GM23248 (cell line): ENCODE data around the gene TMEM108. TPM values are rescaled to one million over a fixed set of nuclear protein-coding genes. Genes with fewer than 3 reads are reported as not detected.

Experiments
- DNase-seq: peaks from one replicate; pipeline ENCODE4 v3.0.0-alpha.2; 2015
- H2AFZ ChIP-seq: fragments of 200-600 bp; sonication (generic); 2 replicates; pipeline ENCODE4 v1.6.1; 2016; ENCODE audit warnings: antibody characterized with exemption
- H3F3A ChIP-seq: fragments of 200-600 bp; sonication (generic); 2 replicates; pipeline ENCODE4 v1.6.1; 2016; ENCODE audit warnings: mild to moderate bottlenecking, antibody characterized with exemption, mixed run types; ENCODE audit not compliant: insufficient read depth
- H3K27ac ChIP-seq: fragments of 200-600 bp; sonication (generic); 2 replicates; pipeline ENCODE4 v1.5.1; 2016; ENCODE audit warnings: mild to moderate bottlenecking
- H3K27me3 ChIP-seq: fragments of 200-600 bp; sonication (generic); replicated peaks from 2 replicates; pipeline ENCODE4 v1.6.1; 2016; ENCODE audit warnings: mild to moderate bottlenecking; ENCODE audit not compliant: insufficient read depth
- H3K36me3 ChIP-seq: fragments of 200-600 bp; sonication (generic); 2 replicates; pipeline ENCODE4 v1.6.1; 2016; ENCODE audit warnings: low read depth, mild to moderate bottlenecking
- H3K4me1 ChIP-seq: fragments of 200-600 bp; sonication (generic); 2 replicates; pipeline ENCODE4 v1.6.1; 2016; ENCODE audit warnings: mild to moderate bottlenecking; ENCODE audit not compliant: insufficient read depth
- H3K4me2 ChIP-seq: fragments of 200-600 bp; sonication (generic); one replicate; pipeline ENCODE4 v1.6.1; 2016; ENCODE audit warnings: mild to moderate bottlenecking; ENCODE audit not compliant: unreplicated experiment
- H3K4me3 ChIP-seq: fragments of 200-600 bp; sonication (generic); 2 replicates; pipeline ENCODE4 v1.5.1; 2016; ENCODE audit warnings: mild to moderate bottlenecking
- H3K79me2 ChIP-seq: fragments of 200-600 bp; sonication (generic); 2 replicates; pipeline ENCODE4 v1.6.1; 2016; ENCODE audit warnings: mild to moderate bottlenecking; ENCODE audit not compliant: insufficient read depth
- H3K9ac ChIP-seq: fragments of 200-600 bp; sonication (generic); 2 replicates; pipeline ENCODE4 v1.6.1; 2016; ENCODE audit warnings: mild to moderate bottlenecking
- H3K9me2 ChIP-seq: fragments of 200-600 bp; sonication (generic); 2 replicates; pipeline ENCODE4 v1.6.1; 2016; ENCODE audit warnings: mixed run types, mild to moderate bottlenecking, moderate library complexity; ENCODE audit not compliant: insufficient read depth
- H3K9me3 ChIP-seq: fragments of 200-600 bp; sonication (generic); one replicate; pipeline ENCODE4 v1.6.1; 2017; ENCODE audit warnings: low read depth
- H4K20me1 ChIP-seq: fragments of 200-600 bp; sonication (generic); 2 replicates; pipeline ENCODE4 v1.6.0; 2016; ENCODE audit not compliant: insufficient read depth
- EZH2 ChIP-seq: fragments of 200-600 bp; sonication (generic); IDR thresholded peaks from 2 replicates; pipeline ENCODE4 v1.6.1; 2018; ENCODE audit warnings: antibody characterized with exemption, mild to moderate bottlenecking; ENCODE audit not compliant: insufficient read depth, poor library complexity, severe bottlenecking
- EZH2phosphoT487 ChIP-seq: fragments of 200-600 bp; sonication (generic); IDR thresholded peaks from 2 replicates; pipeline ENCODE4 v1.6.1; 2018; ENCODE audit warnings: antibody characterized with exemption, moderate library complexity, mild to moderate bottlenecking, low read depth; ENCODE audit not compliant: insufficient read depth
- WGBS, 2 experiments: methylation state at CpG; one replicate each; pipeline ENCODE4 v1.1.6; 2015 to 2017; ENCODE audit warnings: low lambda C conversion rate in 2 of 2, low coverage in 1 of 2; ENCODE audit errors: missing lambda C conversion rate in 2 of 2; 5-methylcytosine and 5-hydroxymethylcytosine counted together
- in situ Hi-C: fragments of 300-500 bp; cut with MboI; formaldehyde crosslinking; loops from 2 replicates; pipeline ENCODE4 v1.15.0; 2020
- polyA plus RNA-seq: library from polyadenylated mRNA; unstranded; fragments of >200 nt; fragmentation: Nextera tagmentation; extraction: Ambion mirVana; gene quantifications from 2 replicates; pipeline ENCODE4 v1.2.1, GENCODE V29; 2016
- total RNA-seq: library from RNA; depleted of rRNA; stranded (reverse); fragments of >200 nt; shearing (Covaris generic); gene quantifications from 2 replicates; pipeline ENCODE4 v1.2.3, GENCODE V29; 2014

The TMEM108 gene
- total and polyA plus RNA-seq, 2 experiments from 2014 or later: not detected

- H3K27ac ChIP-seq: no peak overlapping the region
- H2AFZ ChIP-seq: no peak overlapping the region
- DNase-seq: no peak
- no peaks in the 10 kb centered on the region for H3K9me3 ChIP-seq
- H3K27me3 ChIP-seq: peaks cover 10% of the 10 kb centered on the region; the same call in 1 of the 2 replicates
- H4K20me1 ChIP-seq: no peaks in the 10 kb centered on the region
- no peaks in the 10 kb centered on the region for H3K9me2 ChIP-seq
- no peak overlapping the region for H3K4me2 ChIP-seq
- H3K36me3 ChIP-seq: no peaks in the 10 kb centered on the region
- in situ Hi-C loops: no loop called here
- 53% methylated on average over 2 of the region's 2 CpGs for WGBS, 2 experiments
- H3K4me1 ChIP-seq: no peaks in the 10 kb centered on the region
- no peaks in the 10 kb centered on the region for H3F3A ChIP-seq
- no peak overlapping the region for H3K4me3 ChIP-seq
- no peak overlapping the region for H3K9ac ChIP-seq
- no peaks in the 10 kb centered on the region for H3K79me2 ChIP-seq
- TF ChIP-seq EZH2phosphoT487 (no peak), EZH2 (no peak)
These were observed 328.7 kb downstream of the TMEM108 start for GRCh38 chr3:133366921-133367320.

GRCh38 chr3:133367403-133367802 lies 329.2 kb downstream of the TMEM108 start:
- Histone ChIP-seq H3K4me2 (no peak overlapping the region), H3K4me1 (no peaks in the 10 kb centered on the region), H3K4me3 (no peak overlapping the region), H3K9ac (no peak overlapping the region), H3K27ac (no peak overlapping the region), H4K20me1 (no peaks in the 10 kb centered on the region), H3K79me2 (no peaks in the 10 kb centered on the region), H3K9me3 (no peaks in the 10 kb centered on the region), H3F3A (no peaks in the 10 kb centered on the region), H3K27me3 (peaks cover 10% of the 10 kb centered on the region; the same call in 1 of the 2 replicates), H3K36me3 (no peaks in the 10 kb centered on the region), H3K9me2 (no peaks in the 10 kb centered on the region), H2AFZ (no peak overlapping the region)
- no peak for DNase-seq
- TF ChIP-seq EZH2: no peak
- TF ChIP-seq EZH2phosphoT487: no peak
- in situ Hi-C loops: no loop called here
- 35 to 48% methylated on average over 3 of the region's 3 CpGs for WGBS, 2 experiments

- H3K9ac ChIP-seq: no peak overlapping the region
- H3K9me3 ChIP-seq: no peaks in the 10 kb centered on the region
- no peak overlapping the region for H3K27ac ChIP-seq
- no peak overlapping the region for H2AFZ ChIP-seq
- in situ Hi-C loops: no loop called here
- H3K27me3 ChIP-seq: peaks cover 10% of the 10 kb centered on the region; the same call in 1 of the 2 replicates
- WGBS, 2 experiments: 0% methylated on average over 1 of the region's 1 CpG
- H3K4me3 ChIP-seq: no peak overlapping the region
- no peaks in the 10 kb centered on the region for H3K4me1 ChIP-seq
- H3K4me2 ChIP-seq: no peak overlapping the region
- H3K9me2 ChIP-seq: no peaks in the 10 kb centered on the region
- H3K79me2 ChIP-seq: no peaks in the 10 kb centered on the region
- no peak for DNase-seq
- TF ChIP-seq EZH2 (no peak), EZH2phosphoT487 (no peak)
- no peaks in the 10 kb centered on the region for H4K20me1 ChIP-seq
- no peaks in the 10 kb centered on the region for H3F3A ChIP-seq
- H3K36me3 ChIP-seq: no peaks in the 10 kb centered on the region
These were observed 329.8 kb downstream of the TMEM108 start for GRCh38 chr3:133367956-133368355.

- Histone ChIP-seq H4K20me1 (no peaks in the 10 kb centered on the region), H3K4me3 (no peak overlapping the region), H3K9ac (no peak overlapping the region), H3K9me2 (no peaks in the 10 kb centered on the region), H2AFZ (no peak overlapping the region), H3K27ac (no peak overlapping the region), H3K27me3 (peaks cover 10% of the 10 kb centered on the region; the same call in 1 of the 2 replicates), H3K79me2 (no peaks in the 10 kb centered on the region), H3K4me1 (no peaks in the 10 kb centered on the region), H3K36me3 (no peaks in the 10 kb centered on the region), H3K4me2 (no peak overlapping the region), H3F3A (no peaks in the 10 kb centered on the region), H3K9me3 (no peaks in the 10 kb centered on the region)
- no peak for TF ChIP-seq EZH2
- TF ChIP-seq EZH2phosphoT487: no peak
- in situ Hi-C loops: no loop called here
- DNase-seq: no peak
- 19 to 20% methylated on average over 4 of the region's 4 CpGs for WGBS, 2 experiments
These were observed 330.3 kb downstream of the TMEM108 start for GRCh38 chr3:133368371-133369067.
